GM21576 (cell line): ENCODE measurements around the gene KCNIP4.

ENCODE experiments used
- ATAC-seq: cut with Tn5 transposase; IDR thresholded peaks from one replicate; pipeline ENCODE4 v1.9.1; 2021; ENCODE audit warnings: mild to moderate bottlenecking, moderate library complexity; ENCODE audit not compliant: unreplicated experiment

The KCNIP4 gene

GRCh38 chr4:21490682-21491081 is 457.9 kb downstream of the KCNIP4 start:
- no peak for ATAC-seq

GRCh38 chr4:21476757-21477156 is 471.8 kb downstream of the KCNIP4 start:
- ATAC-seq: no peak

GRCh38 chr4:21474195-21474594 is 474.4 kb downstream of the KCNIP4 start:
- ATAC-seq: no peak

GRCh38 chr4:21470535-21470934 is 478.0 kb downstream of the KCNIP4 start:
- ATAC-seq: no peak

GRCh38 chr4:21469438-21470300 is 478.9 kb downstream of the KCNIP4 start:
- ATAC-seq: no peak

GRCh38 chr4:21467551-21467950 is 481.0 kb downstream of the KCNIP4 start:
- ATAC-seq: no peak

GRCh38 chr4:21457086-21457840 is 491.3 kb downstream of the KCNIP4 start:
- no peak for ATAC-seq

GRCh38 chr4:21454831-21455230 is 493.7 kb downstream of the KCNIP4 start:
- no peak for ATAC-seq

GRCh38 chr4:21454201-21454600 is 494.4 kb downstream of the KCNIP4 start:
- ATAC-seq: no peak

GRCh38 chr4:21452931-21453330 is 495.6 kb downstream of the KCNIP4 start:
- ATAC-seq: no peak

- no peak for ATAC-seq
Observed at GRCh38 chr4:21451032-21451431, 497.5 kb downstream of the KCNIP4 start.

GRCh38 chr4:21450331-21450730 is 498.2 kb downstream of the KCNIP4 start:
- ATAC-seq: no peak

- ATAC-seq: no peak
Observed at GRCh38 chr4:21447301-21448054, 501.1 kb downstream of the KCNIP4 start.

- no peak for ATAC-seq
Observed at GRCh38 chr4:21420166-21420565, 528.4 kb downstream of the KCNIP4 start.

GRCh38 chr4:21415728-21416127 is 532.8 kb downstream of the KCNIP4 start:
- ATAC-seq: no peak

- no peak for ATAC-seq
Observed at GRCh38 chr4:21413807-21414370, 534.7 kb downstream of the KCNIP4 start.

GRCh38 chr4:21411086-21411485 is 537.5 kb downstream of the KCNIP4 start:
- no peak for ATAC-seq

GRCh38 chr4:21410372-21410771 is 538.2 kb downstream of the KCNIP4 start:
- ATAC-seq: no peak

- ATAC-seq: no peak
Observed at GRCh38 chr4:21387683-21388082, 560.9 kb downstream of the KCNIP4 start.

- no peak for ATAC-seq
Observed at GRCh38 chr4:21386166-21386780, 562.3 kb downstream of the KCNIP4 start.

- ATAC-seq: no peak
Observed at GRCh38 chr4:21385706-21386105, 562.9 kb downstream of the KCNIP4 start.
